Measurements from ENCODE around the gene SLC25A13. TPM values are rescaled to one million over a fixed set of nuclear protein-coding genes. Genes with fewer than 3 reads are reported as not detected.

The SLC25A13 gene
- total and polyA plus RNA-seq, 2 of the 13 experiments (the other 11 are each of a cell fraction or from before 2014, with no cell fraction given): 36.2 to 84.9 TPM

DNA sequence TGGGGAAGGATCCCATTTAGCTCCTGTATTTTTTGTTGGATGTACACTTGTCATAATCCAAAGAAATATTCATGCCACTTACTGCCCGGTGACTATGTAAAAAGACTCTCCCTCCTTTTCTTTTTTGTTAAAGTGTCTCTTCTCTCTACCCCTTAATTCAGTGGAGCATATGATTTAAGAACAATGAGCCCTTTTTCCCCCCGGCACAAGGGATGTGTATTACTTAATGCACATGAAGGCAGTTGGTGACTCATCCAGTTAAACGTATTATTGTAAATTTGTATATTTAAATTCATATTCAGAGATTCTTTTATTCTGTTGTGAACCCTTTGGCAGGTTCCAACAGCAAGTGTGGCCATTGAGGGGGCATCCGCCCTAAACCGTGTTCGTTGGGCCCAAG is 241.9 kb downstream of the SLC25A13 start:
- ATAC-seq (no peak), DNase-seq (ENCODE audit: low spot score) (no peak), FAIRE-seq (no peak)
- H3K27ac ChIP-seq (ENCODE audit: extremely low read length, insufficient read depth, low read length): no peak overlapping the region
- no peak overlapping the region for H3K4me3 ChIP-seq (replicated peaks in 1 of 3; ENCODE audit: insufficient read depth in 1 of 3, low read depth in 2 of 3, low read length in 3 of 3)
- H3K9me3 ChIP-seq (ENCODE audit: low read length): no peaks in the 10 kb centered on the region
- no peaks in the 10 kb centered on the region for H3K36me3 ChIP-seq (replicated peaks in 1 of 2; ENCODE audit: control insufficient read depth in 1 of 2, insufficient read depth in 2 of 2, low read length in 2 of 2)
- H3K9ac ChIP-seq (ENCODE audit: insufficient read depth, low read depth, low read length): no peak overlapping the region
- H3K4me1 ChIP-seq (ENCODE audit: insufficient read depth, low read length): peaks cover 7% of the 10 kb centered on the region
- no peaks in the 10 kb centered on the region for H4K20me1 ChIP-seq (ENCODE audit: insufficient read depth, low read length)
- intact Hi-C loops (cut with micrococcal nuclease; ENCODE audit: unreplicated experiment) (no loop called here), in situ Hi-C loops (cut with HindIII; ENCODE audit: extremely low pct_ligation_motif_present, low pct_unique_long_range_greater_than_20kb) (no loop called here)
- 43% methylated on average over 6 of the region's 6 CpGs for WGBS (ENCODE audit: low lambda C conversion rate)
- no peaks in the 10 kb centered on the region for H3K79me2 ChIP-seq (ENCODE audit: insufficient read depth, low read length)
- no peak overlapping the region for H2AFZ ChIP-seq (ENCODE audit: low read length)
- H3K4me2 ChIP-seq (ENCODE audit: low read depth, low read length): no peak overlapping the region
- CTCF ChIA-PET (ENCODE audit: low intra/inter-chr PET ratio, low total read pairs): no interaction called here
- no peak for TF ChIP-seq HMG20B (CRISPR knock-in tag; conservative IDR thresholded peaks at IDR 0.05)
- TF ChIP-seq CCDC6 (CRISPR knock-in tag; IDR thresholded peaks at IDR 0.05): no peak
- no peak for TF ChIP-seq HNF4A (CRISPR knock-in tag; IDR thresholded peaks at IDR 0.05)
- TF ChIP-seq HDAC1 (CRISPR knock-in tag; IDR thresholded peaks at IDR 0.05): no peak
- no peak for TF ChIP-seq REXO4 (CRISPR knock-in tag; IDR thresholded peaks at IDR 0.05; ENCODE audit: borderline replicate concordance)
- no peak for TF ChIP-seq ZBTB7B (CRISPR knock-in tag; IDR thresholded peaks at IDR 0.05)
- TF ChIP-seq, protein P1, sequence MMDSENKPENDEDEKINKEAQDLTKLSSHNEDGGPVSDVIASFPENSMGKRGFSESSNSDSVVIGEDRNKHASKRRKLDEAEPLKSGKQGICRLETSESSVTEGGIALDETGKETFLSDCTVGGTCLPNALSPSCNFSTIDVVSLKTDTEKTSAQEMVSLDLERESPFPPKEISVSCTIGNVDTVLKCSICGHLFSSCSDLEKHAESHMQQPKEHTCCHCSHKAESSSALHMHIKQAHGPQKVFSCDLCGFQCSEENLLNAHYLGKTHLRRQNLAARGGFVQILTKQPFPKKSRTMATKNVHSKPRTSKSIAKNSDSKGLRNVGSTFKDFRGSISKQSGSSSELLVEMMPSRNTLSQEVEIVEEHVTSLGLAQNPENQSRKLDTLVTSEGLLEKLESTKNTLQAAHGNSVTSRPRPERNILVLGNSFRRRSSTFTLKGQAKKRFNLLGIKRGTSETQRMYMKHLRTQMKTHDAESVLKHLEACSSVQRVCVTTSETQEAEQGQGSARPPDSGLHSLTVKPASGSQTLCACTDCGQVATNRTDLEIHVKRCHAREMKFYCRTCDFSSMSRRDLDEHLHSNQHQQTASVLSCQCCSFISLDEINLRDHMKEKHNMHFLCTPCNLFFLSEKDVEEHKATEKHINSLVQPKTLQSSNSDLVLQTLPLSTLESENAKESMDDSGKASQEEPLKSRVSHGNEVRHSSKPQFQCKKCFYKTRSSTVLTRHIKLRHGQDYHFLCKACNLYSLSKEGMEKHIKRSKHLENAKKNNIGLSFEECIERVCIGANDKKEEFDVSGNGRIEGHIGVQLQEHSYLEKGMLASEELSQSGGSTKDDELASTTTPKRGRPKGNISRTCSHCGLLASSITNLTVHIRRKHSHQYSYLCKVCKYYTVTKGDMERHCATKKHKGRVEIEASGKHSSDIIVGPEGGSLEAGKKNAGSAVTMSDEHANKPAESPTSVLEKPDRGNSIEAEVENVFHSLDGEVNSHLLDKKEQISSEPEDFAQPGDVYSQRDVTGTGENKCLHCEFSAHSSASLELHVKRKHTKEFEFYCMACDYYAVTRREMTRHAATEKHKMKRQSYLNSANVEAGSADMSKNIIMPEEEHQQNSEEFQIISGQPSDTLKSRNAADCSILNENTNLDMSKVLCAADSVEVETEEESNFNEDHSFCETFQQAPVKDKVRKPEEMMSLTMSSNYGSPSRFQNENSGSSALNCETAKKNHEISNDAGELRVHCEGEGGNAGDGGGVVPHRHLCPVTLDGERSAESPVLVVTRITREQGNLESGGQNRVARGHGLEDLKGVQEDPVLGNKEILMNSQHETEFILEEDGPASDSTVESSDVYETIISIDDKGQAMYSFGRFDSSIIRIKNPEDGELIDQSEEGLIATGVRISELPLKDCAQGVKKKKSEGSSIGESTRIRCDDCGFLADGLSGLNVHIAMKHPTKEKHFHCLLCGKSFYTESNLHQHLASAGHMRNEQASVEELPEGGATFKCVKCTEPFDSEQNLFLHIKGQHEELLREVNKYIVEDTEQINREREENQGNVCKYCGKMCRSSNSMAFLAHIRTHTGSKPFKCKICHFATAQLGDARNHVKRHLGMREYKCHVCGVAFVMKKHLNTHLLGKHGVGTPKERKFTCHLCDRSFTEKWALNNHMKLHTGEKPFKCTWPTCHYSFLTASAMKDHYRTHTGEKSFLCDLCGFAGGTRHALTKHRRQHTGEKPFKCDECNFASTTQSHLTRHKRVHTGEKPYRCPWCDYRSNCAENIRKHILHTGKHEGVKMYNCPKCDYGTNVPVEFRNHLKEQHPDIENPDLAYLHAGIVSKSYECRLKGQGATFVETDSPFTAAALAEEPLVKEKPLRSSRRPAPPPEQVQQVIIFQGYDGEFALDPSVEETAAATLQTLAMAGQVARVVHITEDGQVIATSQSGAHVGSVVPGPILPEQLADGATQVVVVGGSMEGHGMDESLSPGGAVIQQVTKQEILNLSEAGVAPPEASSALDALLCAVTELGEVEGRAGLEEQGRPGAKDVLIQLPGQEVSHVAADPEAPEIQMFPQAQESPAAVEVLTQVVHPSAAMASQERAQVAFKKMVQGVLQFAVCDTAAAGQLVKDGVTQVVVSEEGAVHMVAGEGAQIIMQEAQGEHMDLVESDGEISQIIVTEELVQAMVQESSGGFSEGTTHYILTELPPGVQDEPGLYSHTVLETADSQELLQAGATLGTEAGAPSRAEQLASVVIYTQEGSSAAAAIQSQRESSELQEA (CRISPR knock-in tag; IDR thresholded peaks at IDR 0.05; ENCODE audit: not compliant biosample characterization): no peak
- TF ChIP-seq, protein P2, sequence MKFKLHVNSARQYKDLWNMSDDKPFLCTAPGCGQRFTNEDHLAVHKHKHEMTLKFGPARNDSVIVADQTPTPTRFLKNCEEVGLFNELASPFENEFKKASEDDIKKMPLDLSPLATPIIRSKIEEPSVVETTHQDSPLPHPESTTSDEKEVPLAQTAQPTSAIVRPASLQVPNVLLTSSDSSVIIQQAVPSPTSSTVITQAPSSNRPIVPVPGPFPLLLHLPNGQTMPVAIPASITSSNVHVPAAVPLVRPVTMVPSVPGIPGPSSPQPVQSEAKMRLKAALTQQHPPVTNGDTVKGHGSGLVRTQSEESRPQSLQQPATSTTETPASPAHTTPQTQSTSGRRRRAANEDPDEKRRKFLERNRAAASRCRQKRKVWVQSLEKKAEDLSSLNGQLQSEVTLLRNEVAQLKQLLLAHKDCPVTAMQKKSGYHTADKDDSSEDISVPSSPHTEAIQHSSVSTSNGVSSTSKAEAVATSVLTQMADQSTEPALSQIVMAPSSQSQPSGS (CRISPR knock-in tag; IDR thresholded peaks at IDR 0.05): no peak
- no peak for TF ChIP-seq HMGA1 (CRISPR knock-in tag; conservative IDR thresholded peaks at IDR 0.05)
- TF ChIP-seq EP300 (IDR thresholded peaks at IDR 0.05; ENCODE audit: low read depth in 2 of 2, low read length in 2 of 2): no peak
- no peak for TF ChIP-seq EP300 (CRISPR knock-in tag; IDR thresholded peaks at IDR 0.05; ENCODE audit: borderline replicate concordance)
- no peak for TF ChIP-seq ZNF224 (CRISPR knock-in tag; IDR thresholded peaks at IDR 0.05)
- no peak for TF ChIP-seq CHD4 (IDR thresholded peaks at IDR 0.05; ENCODE audit: borderline replicate concordance, low read length)
- no TSS peak for BruUV-seq (replicated peaks)
- POLR2A ChIA-PET: no interaction called here
- peaks cover 3 to 14% of the 10 kb centered on the region in 2 experiments; a peak in 3 of 5 replicates for H3K27me3 ChIP-seq (ENCODE audit: control insufficient read depth in 1 of 2, insufficient read depth in 2 of 2, low read length in 2 of 2)
